Measurements from ENCODE around the gene RLN3.

GRCh38 chr19:14052470-14052869 is 24.5 kb downstream of the RLN3 start:
- TF ChIP-seq CTCF (IDR thresholded peaks at IDR 0.05), result no peak
- no peak for TF ChIP-seq POLR2A (IDR thresholded peaks at IDR 0.05)
